Measurements from ENCODE around the gene P2RY8.

DNA sequence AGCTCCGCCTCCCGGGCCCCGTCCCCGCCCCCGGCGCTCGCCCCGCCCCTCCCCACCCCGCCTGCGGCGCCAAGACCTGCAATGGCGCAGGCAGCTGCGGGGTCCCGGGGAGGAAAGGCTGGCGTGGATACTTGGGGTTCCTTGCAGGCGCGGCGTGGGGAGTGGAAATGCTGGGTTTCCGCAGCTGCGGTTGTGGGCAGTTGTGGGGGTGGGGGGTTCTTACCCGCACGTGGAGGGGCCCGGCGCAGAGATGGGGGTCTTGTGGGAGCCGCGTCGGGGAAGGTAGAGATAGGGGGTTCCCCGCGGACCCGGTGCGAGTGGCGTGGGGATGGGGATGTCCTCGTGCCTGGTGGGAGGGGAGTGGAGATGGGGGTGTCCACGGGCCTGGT lies 83.6 kb downstream of the P2RY8 start:
- TF ChIP-seq OSR2 (tag by site-specific recombination; IDR thresholded peaks at IDR 0.05) (no peak), ZNF391 (tag by site-specific recombination; IDR thresholded peaks at IDR 0.05; ENCODE audit: borderline replicate concordance, low read depth) (no peak), CTCF (tag by site-specific recombination; IDR thresholded peaks at IDR 0.05) (no peak), REST (tag by site-specific recombination; IDR thresholded peaks at IDR 0.05) (no peak), ZNF174 (tag by site-specific recombination; IDR thresholded peaks at IDR 0.05) (no peak), SCRT1 (tag by site-specific recombination; IDR thresholded peaks at IDR 0.05; ENCODE audit: borderline replicate concordance) (no peak)

All from HEK293 (cell line).